PC-3 (cell line): ENCODE data around the gene PRPF19. TPM values are rescaled to one million over a fixed set of nuclear protein-coding genes. Genes with fewer than 3 reads are reported as not detected.

Experiments used
- ATAC-seq: fragments of 200-7000 bp; cut with Tn5 transposase; 2 replicates; pipeline ENCODE4 v1.9.1; 2020; ENCODE audit warnings: mild to moderate bottlenecking, moderate library complexity
- BruUV-seq: library from RNA; stranded (reverse); fragments of 400-500 nt; replicated peaks from 2 replicates; lab custom pipeline; 2021; lab: Mats Ljungman, UMichigan
- CTCF ChIA-PET: fragments of 300-600 bp; sonication (Branson Sonifier 250); formaldehyde crosslinking; loops from one replicate; lab custom pipeline; 2022; ENCODE audit warnings: antibody characterized with exemption; lab: Charles Lee
- POLR2A ChIA-PET: fragments of 300-600 bp; sonication (Branson Sonifier 250); formaldehyde crosslinking; loops from one replicate; lab custom pipeline; 2022; ENCODE audit warnings: antibody characterized with exemption; ENCODE audit not compliant: unreplicated experiment; lab: Charles Lee
- DNase-seq: peaks from one replicate; pipeline ENCODE4 v3.0.0-alpha.2; 2015
- H2AFZ ChIP-seq: fragments of 300-600 bp; sonication (generic); 2 replicates; pipeline ENCODE4 v1.6.0; 2016; ENCODE audit warnings: antibody characterized with exemption, low read length
- H3F3A ChIP-seq: fragments of 300-600 bp; sonication (generic); one replicate; pipeline ENCODE4 v1.6.0; 2017; ENCODE audit warnings: antibody characterized with exemption, low read length, control low read depth, mild to moderate bottlenecking; ENCODE audit not compliant: unreplicated experiment
- H3K27ac ChIP-seq: fragments of 300-600 bp; sonication (generic); 2 replicates; pipeline ENCODE4 v1.5.1; 2016; ENCODE audit warnings: mild to moderate bottlenecking, low read length
- H3K27me3 ChIP-seq: fragments of 300-600 bp; sonication (generic); 2 replicates; pipeline ENCODE4 v1.6.1; 2016; ENCODE audit warnings: low read length, mixed read lengths
- H3K36me3 ChIP-seq: fragments of 300-600 bp; sonication (generic); 2 replicates; pipeline ENCODE4 v1.6.1; 2016; ENCODE audit warnings: low read depth, mixed run types, low read length, mixed read lengths
- H3K4me1 ChIP-seq: fragments of 300-600 bp; sonication (generic); 2 replicates; pipeline ENCODE4 v1.5.1; 2016; ENCODE audit warnings: low read length; ENCODE audit not compliant: insufficient read depth
- H3K4me2 ChIP-seq: fragments of 300-600 bp; sonication (generic); 2 replicates; pipeline ENCODE4 v1.6.0; 2016; ENCODE audit warnings: low read length
- H3K4me3 ChIP-seq: fragments of 300-600 bp; sonication (generic); 2 replicates; pipeline ENCODE4 v1.5.1; 2016; ENCODE audit warnings: mild to moderate bottlenecking, low read length, mixed read lengths
- H3K79me2 ChIP-seq: fragments of 300-600 bp; sonication (generic); 2 replicates; pipeline ENCODE4 v1.6.1; 2017; ENCODE audit warnings: low read length, mixed read lengths
- H3K9ac ChIP-seq: fragments of 300-600 bp; sonication (generic); 2 replicates; pipeline ENCODE4 v1.6.0; 2016; ENCODE audit warnings: mild to moderate bottlenecking, low read length
- H3K9me2 ChIP-seq: fragments of 300-600 bp; sonication (generic); replicated peaks from 2 replicates; pipeline ENCODE4 v1.6.1; 2016; ENCODE audit warnings: mixed run types, low read length, mixed read lengths
- H3K9me3 ChIP-seq: fragments of 300-600 bp; sonication (generic); 2 replicates; pipeline ENCODE4 v1.6.1; 2016; ENCODE audit warnings: low read length, mixed read lengths
- H4K20me1 ChIP-seq: fragments of 300-600 bp; sonication (generic); 2 replicates; pipeline ENCODE4 v1.6.1; 2016; ENCODE audit warnings: low read length, mixed read lengths
- EZH2 ChIP-seq: fragments of 300-600 bp; sonication (generic); IDR thresholded peaks from one replicate; pipeline ENCODE4 v1.6.1; 2017; ENCODE audit warnings: antibody characterized with exemption, mild to moderate bottlenecking, low read length; ENCODE audit not compliant: unreplicated experiment
- EZH2phosphoT487 ChIP-seq: fragments of 300-600 bp; sonication (generic); IDR thresholded peaks from 2 replicates; pipeline ENCODE4 v1.6.1; 2018; ENCODE audit warnings: mild to moderate bottlenecking, antibody characterized with exemption, low read length, borderline replicate concordance
- intact Hi-C: fragments of 100-400 bp; cut with micrococcal nuclease; formaldehyde crosslinking; loops from 2 replicates; pipeline ENCODE4 v1.9.0; 2023
- total RNA-seq: library from RNA; depleted of rRNA; stranded (reverse); fragments of >200 nt; gene quantifications from 2 replicates; pipeline ENCODE4 v1.2.3, GENCODE V29; 2014
- TF ChIP-seq, protein P1 (sequence below): fragments of 300-600 bp; sonication (generic); conservative IDR thresholded peaks from 2 replicates; pipeline ENCODE4 v1.5.1; 2017; ENCODE audit warnings: antibody characterized with exemption, low read depth, mild to moderate bottlenecking, low read length

The PRPF19 gene
- total RNA-seq, 1 experiment from 2014 or later = 165 TPM

DNA sequence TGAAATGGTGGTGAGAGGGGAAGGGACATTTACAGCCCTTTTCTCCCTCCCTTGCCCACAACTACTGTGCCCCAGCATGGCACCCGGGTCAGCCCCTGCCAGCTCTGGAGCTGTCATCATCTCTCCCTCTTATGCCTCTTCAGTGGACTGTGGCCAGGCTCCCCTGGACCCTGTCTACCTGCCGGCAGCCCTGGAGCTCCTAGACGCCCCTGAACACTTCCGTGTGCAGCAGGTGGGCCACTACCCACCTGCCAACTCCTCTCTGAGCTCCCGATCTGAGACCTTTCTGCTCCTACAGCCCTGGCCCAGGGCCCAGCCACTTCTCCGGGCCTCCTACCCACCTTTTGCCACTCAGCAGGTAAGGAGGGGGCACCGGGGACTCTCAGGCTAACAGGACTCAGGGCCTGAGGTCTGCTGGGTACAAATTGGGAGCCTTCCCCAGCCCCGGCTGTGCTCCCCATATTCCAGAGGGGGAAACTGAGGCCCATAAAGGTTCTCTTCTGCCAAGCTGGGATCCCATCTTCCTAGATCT lies 20.7 kb upstream of the PRPF19 start:
- Histone ChIP-seq H3K9me2 (no peaks in the 10 kb centered on the region), H4K20me1 (peaks cover 6% of the 10 kb centered on the region; the same call in 1 of the 2 replicates), H3K9me3 (no peaks in the 10 kb centered on the region), H3K27me3 (no peaks in the 10 kb centered on the region), H3K79me2 (peaks cover 11% of the 10 kb centered on the region), H3K36me3 (peaks cover 8% of the 10 kb centered on the region; the same call in 1 of the 2 replicates), H3K4me3 (no peak overlapping the region), H3K4me1 (peaks cover 26% of the 10 kb centered on the region), H3K9ac (no peak overlapping the region), H3F3A (no peaks in the 10 kb centered on the region), H3K27ac (no peak overlapping the region), H2AFZ (no peak overlapping the region), H3K4me2 (no peak overlapping the region)
- TF ChIP-seq EZH2phosphoT487 (no peak), EZH2 (no peak)
- TF ChIP-seq, protein P1, sequence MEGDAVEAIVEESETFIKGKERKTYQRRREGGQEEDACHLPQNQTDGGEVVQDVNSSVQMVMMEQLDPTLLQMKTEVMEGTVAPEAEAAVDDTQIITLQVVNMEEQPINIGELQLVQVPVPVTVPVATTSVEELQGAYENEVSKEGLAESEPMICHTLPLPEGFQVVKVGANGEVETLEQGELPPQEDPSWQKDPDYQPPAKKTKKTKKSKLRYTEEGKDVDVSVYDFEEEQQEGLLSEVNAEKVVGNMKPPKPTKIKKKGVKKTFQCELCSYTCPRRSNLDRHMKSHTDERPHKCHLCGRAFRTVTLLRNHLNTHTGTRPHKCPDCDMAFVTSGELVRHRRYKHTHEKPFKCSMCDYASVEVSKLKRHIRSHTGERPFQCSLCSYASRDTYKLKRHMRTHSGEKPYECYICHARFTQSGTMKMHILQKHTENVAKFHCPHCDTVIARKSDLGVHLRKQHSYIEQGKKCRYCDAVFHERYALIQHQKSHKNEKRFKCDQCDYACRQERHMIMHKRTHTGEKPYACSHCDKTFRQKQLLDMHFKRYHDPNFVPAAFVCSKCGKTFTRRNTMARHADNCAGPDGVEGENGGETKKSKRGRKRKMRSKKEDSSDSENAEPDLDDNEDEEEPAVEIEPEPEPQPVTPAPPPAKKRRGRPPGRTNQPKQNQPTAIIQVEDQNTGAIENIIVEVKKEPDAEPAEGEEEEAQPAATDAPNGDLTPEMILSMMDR = no peak
- CTCF ChIA-PET = no interaction called here
- DNase-seq (no peak), ATAC-seq (no peak)
- intact Hi-C loops = no loop called here
- no TSS peak for BruUV-seq
- POLR2A ChIA-PET = interaction anchor here (0.6 kb wide), 1 partner anchor 260 kb away, joined by 3 read pairs; no protein-coding TSS in a partner anchor

DNA sequence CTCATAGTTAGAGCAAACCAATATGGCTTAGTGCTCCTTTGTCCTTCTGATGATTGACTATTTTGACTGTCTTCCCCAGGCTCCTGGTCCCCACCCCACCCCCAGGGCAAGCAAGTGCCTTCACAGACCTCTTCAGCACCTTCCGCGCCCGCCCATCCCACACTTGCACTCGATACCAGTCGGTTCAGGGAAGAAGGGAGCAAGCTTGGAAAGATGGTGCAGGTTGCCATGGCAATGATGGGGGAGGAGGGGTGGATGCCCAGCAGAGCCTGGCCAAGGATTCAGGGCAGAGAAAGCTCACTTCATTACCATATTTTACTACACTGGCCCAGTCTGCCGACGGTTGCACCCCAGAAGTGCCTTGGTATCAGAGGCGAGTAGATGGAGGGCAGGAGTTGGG lies 20.1 kb upstream of the PRPF19 start:
- H3K9me2 ChIP-seq = no peaks in the 10 kb centered on the region
- TF ChIP-seq EZH2phosphoT487 = no peak
- TF ChIP-seq, protein P1 = no peak
- TF ChIP-seq EZH2 = no peak
- ATAC-seq (no peak), DNase-seq (no peak)
- H3K27me3 ChIP-seq = no peaks in the 10 kb centered on the region
- H3K36me3 ChIP-seq = peaks cover 5% of the 10 kb centered on the region; the same call in 1 of the 2 replicates
- H3K4me3 ChIP-seq = no peak overlapping the region
- BruUV-seq = no TSS peak
- no peak overlapping the region for H3K27ac ChIP-seq
- no peak overlapping the region for H2AFZ ChIP-seq
- no peaks in the 10 kb centered on the region for H3K9me3 ChIP-seq
- H4K20me1 ChIP-seq = peaks cover 6% of the 10 kb centered on the region; the same call in 1 of the 2 replicates
- H3K79me2 ChIP-seq = peaks cover 11% of the 10 kb centered on the region
- no peak overlapping the region for H3K9ac ChIP-seq
- CTCF ChIA-PET = no interaction called here
- H3F3A ChIP-seq = no peaks in the 10 kb centered on the region
- POLR2A ChIA-PET = no interaction called here
- no peak overlapping the region for H3K4me2 ChIP-seq
- H3K4me1 ChIP-seq = peaks cover 26% of the 10 kb centered on the region
- intact Hi-C loops = no loop called here

- intact Hi-C loops = no loop called here
- CTCF ChIA-PET = no interaction called here
- Histone ChIP-seq H3K36me3 (peaks cover 6% of the 10 kb centered on the region; the same call in 1 of the 2 replicates), H3K9ac (no peak overlapping the region), H3K27ac (peak overlapping the region; percentile 56), H3K79me2 (peaks cover 11% of the 10 kb centered on the region), H3K27me3 (no peaks in the 10 kb centered on the region), H3K4me3 (peak overlapping the region; percentile 85), H2AFZ (no peak overlapping the region), H3F3A (no peaks in the 10 kb centered on the region), H4K20me1 (peaks cover 6% of the 10 kb centered on the region; the same call in 1 of the 2 replicates), H3K9me3 (no peaks in the 10 kb centered on the region), H3K9me2 (no peaks in the 10 kb centered on the region), H3K4me2 (peak overlapping the region; percentile 90), H3K4me1 (peaks cover 26% of the 10 kb centered on the region)
- TF ChIP-seq, protein P1 = peak; percentile 45; the same call in 1 of the 2 replicates
- no peak for TF ChIP-seq EZH2
- TSS peak; percentile 17 for BruUV-seq
- POLR2A ChIA-PET = no interaction called here
- DNase-seq (peak; percentile 91), ATAC-seq (peak; percentile 48)
Measured at GRCh38 chr11:60925868-60926267, 19.5 kb upstream of the PRPF19 start.
